ENCODE data around the gene CENPC. TPM values are rescaled to one million over a fixed set of nuclear protein-coding genes. Genes with fewer than 3 reads are reported as not detected.

CENPC gene
- total and polyA plus RNA-seq, 2 donors (not counting 3 experiments of a cell fraction or from before 2014, with no cell fraction given): 3.6 to 26.4 TPM

- dilution Hi-C loops (cut with MboI; ENCODE audit: extremely low pct_ligation_motif_present, low sequenced_read_pairs): no loop called here
- FAIRE-seq: no peak
- TF ChIP-seq, protein P1, sequence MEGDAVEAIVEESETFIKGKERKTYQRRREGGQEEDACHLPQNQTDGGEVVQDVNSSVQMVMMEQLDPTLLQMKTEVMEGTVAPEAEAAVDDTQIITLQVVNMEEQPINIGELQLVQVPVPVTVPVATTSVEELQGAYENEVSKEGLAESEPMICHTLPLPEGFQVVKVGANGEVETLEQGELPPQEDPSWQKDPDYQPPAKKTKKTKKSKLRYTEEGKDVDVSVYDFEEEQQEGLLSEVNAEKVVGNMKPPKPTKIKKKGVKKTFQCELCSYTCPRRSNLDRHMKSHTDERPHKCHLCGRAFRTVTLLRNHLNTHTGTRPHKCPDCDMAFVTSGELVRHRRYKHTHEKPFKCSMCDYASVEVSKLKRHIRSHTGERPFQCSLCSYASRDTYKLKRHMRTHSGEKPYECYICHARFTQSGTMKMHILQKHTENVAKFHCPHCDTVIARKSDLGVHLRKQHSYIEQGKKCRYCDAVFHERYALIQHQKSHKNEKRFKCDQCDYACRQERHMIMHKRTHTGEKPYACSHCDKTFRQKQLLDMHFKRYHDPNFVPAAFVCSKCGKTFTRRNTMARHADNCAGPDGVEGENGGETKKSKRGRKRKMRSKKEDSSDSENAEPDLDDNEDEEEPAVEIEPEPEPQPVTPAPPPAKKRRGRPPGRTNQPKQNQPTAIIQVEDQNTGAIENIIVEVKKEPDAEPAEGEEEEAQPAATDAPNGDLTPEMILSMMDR (IDR thresholded peaks at IDR 0.05; ENCODE audit: extremely low read depth in 1 of 2, insufficient read depth in 1 of 2, low read depth in 1 of 2, low read length in 2 of 2): no peak
- TF ChIP-seq FOS (IDR thresholded peaks at IDR 0.05; ENCODE audit: borderline replicate concordance, insufficient read depth, low read length): no peak
- no peak for TF ChIP-seq POLR2AphosphoS5 (IDR thresholded peaks at IDR 0.05; ENCODE audit: insufficient read depth, low read depth, low read length)
- TF ChIP-seq GATA2 (IDR thresholded peaks at IDR 0.05; ENCODE audit: insufficient read depth, insufficient read length, low read depth, low read length): no peak
- no peak for TF ChIP-seq JUN (IDR thresholded peaks at IDR 0.05; ENCODE audit: borderline replicate concordance, insufficient read depth, insufficient read length, low read depth)
- TF ChIP-seq MAX (IDR thresholded peaks at IDR 0.05; ENCODE audit: insufficient read depth, insufficient read length): no peak
- no peak for TF ChIP-seq EZH2 (IDR thresholded peaks at IDR 0.05; ENCODE audit: borderline replicate concordance, low read depth, low read length, severe bottlenecking)
- no peak for TF ChIP-seq POLR2A (IDR thresholded peaks at IDR 0.05; ENCODE audit: low read depth, low read length)
- TF ChIP-seq MYC (IDR thresholded peaks at IDR 0.05; ENCODE audit: low read depth, low read length): no peak
Observed at GRCh38 chr4:67447873-67448272, 97.4 kb downstream of the CENPC start.

More at GRCh38 chr4:67447873-67448272, 97.4 kb downstream of the CENPC start:
- ChIA-PET CTCF (no interaction called here), POLR2A (no interaction called here)
- no peak overlapping the region for H3K4me2 ChIP-seq (ENCODE audit: insufficient read depth, low read length)
- BruUV-seq (replicated peaks): no TSS peak
- no peak overlapping the region for H2AFZ ChIP-seq (ENCODE audit: low read depth, low read length)
- intact Hi-C loops (cut with micrococcal nuclease): no loop called here
- no peaks in the 10 kb centered on the region for H3K36me3 ChIP-seq (ENCODE audit: control insufficient read depth in 2 of 2, extremely low read depth in 1 of 2, insufficient read depth in 2 of 2, low read length in 2 of 2)
- H3K27me3 ChIP-seq (ENCODE audit: control insufficient read depth in 2 of 2, insufficient read depth in 2 of 2, low read length in 2 of 2): no peaks in the 10 kb centered on the region
- H4K20me1 ChIP-seq (replicated peaks; ENCODE audit: control insufficient read depth, extremely low read depth, insufficient read depth, low read length): no peaks in the 10 kb centered on the region
- no peaks in the 10 kb centered on the region for H3K9me1 ChIP-seq (replicated peaks; ENCODE audit: control insufficient read depth, extremely low read depth, insufficient read depth, low read length)
- no peak overlapping the region for H3K27ac ChIP-seq (ENCODE audit: insufficient read depth, low read depth, low read length)
- H3K79me2 ChIP-seq (ENCODE audit: control insufficient read depth, insufficient read depth, low read length): no peaks in the 10 kb centered on the region
- H3K4me1 ChIP-seq (ENCODE audit: control insufficient read depth, extremely low read depth, insufficient read depth, low read length): no peaks in the 10 kb centered on the region
- DNase-seq (ENCODE audit: low read depth, low spot score): no peak
- H3K9ac ChIP-seq (replicated peaks; ENCODE audit: extremely low read depth, insufficient read depth, low read length): no peak overlapping the region
- H3K9me3 ChIP-seq (replicated peaks; ENCODE audit: control insufficient read depth, insufficient read depth, low read length): no peaks in the 10 kb centered on the region
- no peak overlapping the region for H3K4me3 ChIP-seq (replicated peaks in 1 of 3; ENCODE audit: insufficient read depth in 1 of 3, low read depth in 1 of 3, low read length in 3 of 3)
